ENCODE data around the gene KRT32.

Gene KRT32

DNA sequence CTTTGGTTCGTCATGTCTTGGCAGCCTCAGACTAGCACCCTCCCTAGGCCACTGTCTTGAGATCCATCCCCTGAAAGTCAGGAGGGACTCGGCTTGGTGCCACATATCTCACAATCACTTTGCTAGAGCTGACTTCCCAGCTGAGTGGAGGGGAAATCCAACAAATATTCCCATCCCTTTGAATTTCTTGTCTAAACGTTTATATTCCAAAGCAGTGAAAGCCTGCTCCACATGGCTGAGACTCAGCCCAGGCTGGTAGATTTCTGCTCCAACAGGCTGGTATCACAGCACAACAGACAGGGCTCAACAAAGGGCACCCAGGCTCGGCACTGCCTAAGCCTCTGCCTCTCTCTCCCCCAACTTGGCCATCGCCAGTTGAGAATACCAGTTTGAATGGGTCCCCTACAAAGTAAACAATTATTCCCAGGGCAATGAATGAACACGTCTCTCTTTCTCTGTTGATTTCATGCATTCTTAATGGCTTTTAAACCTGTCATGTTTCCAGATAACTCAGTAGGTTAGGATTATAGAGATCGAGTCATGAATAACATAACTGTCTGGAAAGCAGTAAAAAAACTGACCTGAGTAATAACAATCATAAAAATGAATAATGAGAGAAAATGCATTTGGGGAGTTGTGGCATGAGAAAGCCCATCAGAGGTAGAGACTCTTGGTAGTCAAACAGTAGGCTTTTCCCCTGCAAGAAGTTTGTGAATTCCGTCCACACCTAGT lies 37.2 kb upstream of the KRT32 start:
- in situ Hi-C loops (cut with MboI; ENCODE audit: low pct_unique_long_range_greater_than_20kb, low sequenced_read_pairs, unreplicated experiment) = no loop called here
- no peak for DNase-seq (ENCODE audit: low spot score)
- TF ChIP-seq, protein P1, sequence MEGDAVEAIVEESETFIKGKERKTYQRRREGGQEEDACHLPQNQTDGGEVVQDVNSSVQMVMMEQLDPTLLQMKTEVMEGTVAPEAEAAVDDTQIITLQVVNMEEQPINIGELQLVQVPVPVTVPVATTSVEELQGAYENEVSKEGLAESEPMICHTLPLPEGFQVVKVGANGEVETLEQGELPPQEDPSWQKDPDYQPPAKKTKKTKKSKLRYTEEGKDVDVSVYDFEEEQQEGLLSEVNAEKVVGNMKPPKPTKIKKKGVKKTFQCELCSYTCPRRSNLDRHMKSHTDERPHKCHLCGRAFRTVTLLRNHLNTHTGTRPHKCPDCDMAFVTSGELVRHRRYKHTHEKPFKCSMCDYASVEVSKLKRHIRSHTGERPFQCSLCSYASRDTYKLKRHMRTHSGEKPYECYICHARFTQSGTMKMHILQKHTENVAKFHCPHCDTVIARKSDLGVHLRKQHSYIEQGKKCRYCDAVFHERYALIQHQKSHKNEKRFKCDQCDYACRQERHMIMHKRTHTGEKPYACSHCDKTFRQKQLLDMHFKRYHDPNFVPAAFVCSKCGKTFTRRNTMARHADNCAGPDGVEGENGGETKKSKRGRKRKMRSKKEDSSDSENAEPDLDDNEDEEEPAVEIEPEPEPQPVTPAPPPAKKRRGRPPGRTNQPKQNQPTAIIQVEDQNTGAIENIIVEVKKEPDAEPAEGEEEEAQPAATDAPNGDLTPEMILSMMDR (IDR thresholded peaks at IDR 0.05; ENCODE audit: extremely low read depth, insufficient read depth, missing control alignments) = no peak

DNA sequence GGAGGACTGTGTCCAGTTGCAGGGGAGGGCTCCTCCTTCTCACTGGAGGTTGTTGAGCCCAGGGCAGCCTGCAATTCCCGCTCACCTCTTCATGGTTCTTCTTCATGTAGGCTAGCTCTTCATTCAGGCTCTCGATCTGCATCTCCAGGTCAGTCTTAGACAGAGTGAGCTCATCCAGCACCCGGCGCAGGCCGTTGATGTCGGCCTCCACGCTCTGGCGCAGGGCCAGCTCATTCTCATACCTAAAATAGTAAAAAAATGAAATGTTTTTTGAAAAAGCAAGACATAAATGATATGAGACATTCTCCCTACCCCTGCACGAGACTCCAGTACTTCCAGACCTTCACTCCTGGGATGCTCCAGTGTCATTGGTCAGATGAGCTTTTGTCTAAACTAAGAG lies 36.0 kb upstream of the KRT32 start:
- no peak for DNase-seq (ENCODE audit: low spot score)
- TF ChIP-seq, protein P1 (IDR thresholded peaks at IDR 0.05; ENCODE audit: extremely low read depth, insufficient read depth, missing control alignments) = no peak
- in situ Hi-C loops (cut with MboI; ENCODE audit: low pct_unique_long_range_greater_than_20kb, low sequenced_read_pairs, unreplicated experiment) = no loop called here

DNA sequence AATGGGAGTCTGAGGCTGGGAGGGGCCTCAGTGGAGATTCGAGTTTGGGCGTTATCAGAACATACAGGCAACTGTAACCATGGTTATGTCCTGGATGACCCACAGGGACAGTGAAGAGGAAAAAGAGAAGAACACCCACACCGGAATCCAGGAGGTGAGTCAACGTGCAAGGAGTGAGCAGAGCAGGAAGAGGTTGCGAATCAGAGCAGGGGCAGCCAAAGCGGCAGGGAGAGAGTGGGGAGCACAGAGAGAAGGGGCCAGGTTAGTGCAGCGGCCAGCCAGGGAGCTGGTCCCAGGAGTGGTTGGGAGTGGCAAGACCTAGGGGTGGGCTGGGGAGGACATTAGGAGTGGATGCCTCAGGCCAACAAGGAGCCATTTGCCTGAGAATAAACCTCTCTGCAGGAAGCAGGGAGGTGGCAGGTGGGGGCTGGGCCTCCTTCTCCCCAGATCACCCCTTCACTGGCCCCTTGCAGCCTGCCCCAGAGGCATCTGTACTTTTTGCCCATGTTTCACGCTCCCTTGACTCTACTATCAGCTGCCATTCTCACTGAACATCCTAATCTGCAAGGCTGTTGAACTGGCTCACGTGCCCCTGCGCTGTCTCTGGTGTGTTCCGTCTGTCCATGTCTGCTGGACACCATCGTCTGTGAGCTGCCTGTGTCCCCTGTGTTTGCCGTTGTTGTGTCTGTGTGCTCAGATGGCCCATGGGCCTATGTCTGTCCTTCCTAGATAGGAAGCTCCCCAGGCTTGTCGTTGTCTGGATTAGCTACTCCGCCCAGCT lies 33.1 kb upstream of the KRT32 start:
- DNase-seq (ENCODE audit: low spot score) = no peak
- in situ Hi-C loops (cut with MboI; ENCODE audit: low pct_unique_long_range_greater_than_20kb, low sequenced_read_pairs, unreplicated experiment) = no loop called here
- TF ChIP-seq, protein P1 (IDR thresholded peaks at IDR 0.05; ENCODE audit: extremely low read depth, insufficient read depth, missing control alignments) = no peak

DNA sequence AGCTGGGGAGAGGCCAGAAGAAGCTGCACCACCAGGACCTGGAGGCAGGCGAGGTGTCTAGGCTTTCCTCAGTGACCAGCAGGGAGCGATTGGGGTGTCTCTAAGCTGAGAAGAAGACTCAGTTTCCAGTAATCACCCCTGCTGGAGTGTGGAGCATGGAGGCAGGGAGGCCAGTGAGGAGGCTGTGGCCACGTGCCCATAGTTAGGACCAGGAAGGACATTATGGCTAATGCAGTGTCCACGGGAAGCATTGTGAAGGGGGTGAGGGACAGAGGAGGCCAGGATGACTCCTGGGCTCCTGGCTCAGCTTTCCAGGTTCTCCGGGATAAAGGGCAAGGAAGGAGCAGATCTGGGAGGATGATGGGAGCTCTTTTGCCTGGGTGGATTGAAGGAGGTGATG lies 32.5 kb upstream of the KRT32 start:
- in situ Hi-C loops (cut with MboI; ENCODE audit: low pct_unique_long_range_greater_than_20kb, low sequenced_read_pairs, unreplicated experiment) = loop anchor here (25.0 kb wide), 1 partner anchor 88 kb away; the partner anchor contains the start of gene KRT14
- DNase-seq (ENCODE audit: low spot score) = no peak
- TF ChIP-seq, protein P1 (IDR thresholded peaks at IDR 0.05; ENCODE audit: extremely low read depth, insufficient read depth, missing control alignments) = no peak

DNA sequence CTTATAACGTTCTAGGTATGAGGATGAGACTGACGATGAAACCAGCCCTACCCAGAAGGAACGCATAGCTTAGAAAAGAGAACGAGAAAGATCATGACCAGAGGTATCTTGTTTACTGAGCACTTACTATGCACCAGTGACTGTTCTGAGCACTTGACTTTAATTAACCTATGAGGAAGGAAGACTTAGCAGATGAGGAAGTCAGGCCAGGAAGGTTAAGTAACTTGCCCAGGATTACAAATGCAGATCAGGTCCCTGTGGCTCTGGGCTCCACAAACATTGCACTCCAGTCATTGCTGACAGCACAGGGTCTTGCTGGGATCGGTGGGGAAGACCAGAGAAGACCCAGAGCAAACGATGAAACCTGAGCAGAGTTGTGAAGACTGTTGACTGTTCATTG lies 31.1 kb upstream of the KRT32 start:
- DNase-seq (ENCODE audit: low spot score) = no peak
- in situ Hi-C loops (cut with MboI; ENCODE audit: low pct_unique_long_range_greater_than_20kb, low sequenced_read_pairs, unreplicated experiment) = loop anchor here (25.0 kb wide), 1 partner anchor 89 kb away; the partner anchor contains the start of gene KRT14
- TF ChIP-seq, protein P1 (IDR thresholded peaks at IDR 0.05; ENCODE audit: extremely low read depth, insufficient read depth, missing control alignments) = no peak

DNA sequence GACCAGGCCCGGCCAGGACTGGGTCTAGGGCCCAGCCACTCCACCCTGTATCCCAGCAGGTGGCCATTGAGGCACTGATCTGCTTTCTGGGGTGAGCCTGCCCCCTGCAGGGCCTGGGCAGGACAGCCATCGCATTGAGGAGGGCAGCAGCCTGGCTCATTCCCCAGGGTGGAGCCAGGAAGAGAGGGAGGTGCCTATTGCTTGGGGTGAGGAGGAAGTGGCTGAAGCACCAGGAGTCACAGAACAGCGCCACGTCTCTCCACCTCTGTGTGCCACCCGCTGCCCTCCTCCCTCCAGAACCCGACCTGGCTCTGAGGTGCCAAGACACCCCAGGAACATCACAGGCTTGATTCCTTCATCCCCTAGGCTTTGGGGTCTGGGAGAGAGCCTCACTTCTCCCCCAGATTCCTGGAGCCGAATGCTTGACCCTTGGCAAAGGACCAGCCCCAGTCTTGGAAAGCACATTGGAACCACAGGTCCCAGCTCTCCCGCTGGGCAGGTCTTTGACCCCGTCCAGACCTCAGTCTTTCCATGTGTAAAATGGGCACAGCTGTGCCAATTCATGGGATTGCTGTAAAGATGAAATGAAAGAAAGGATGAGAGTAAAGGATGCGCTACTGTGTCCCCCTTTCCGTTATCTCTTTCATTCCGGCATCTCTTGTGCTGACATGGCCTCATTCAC lies 29.8 kb upstream of the KRT32 start:
- in situ Hi-C loops (cut with MboI; ENCODE audit: low pct_unique_long_range_greater_than_20kb, low sequenced_read_pairs, unreplicated experiment) = loop anchor here (25.0 kb wide), 1 partner anchor 90 kb away; the partner anchor contains the start of gene KRT14
- peak; percentile 71 for DNase-seq (ENCODE audit: low spot score)
- TF ChIP-seq, protein P1 (IDR thresholded peaks at IDR 0.05; ENCODE audit: extremely low read depth, insufficient read depth, missing control alignments) = peak; percentile 52
